Measurements from ENCODE around the gene GYPE.
"Not testable (repeated sequence)": the region's sequence is repeated elsewhere in the genome, so short reads cannot be mapped to it uniquely, and the experiment has no call there.

Gene GYPE

DNA sequence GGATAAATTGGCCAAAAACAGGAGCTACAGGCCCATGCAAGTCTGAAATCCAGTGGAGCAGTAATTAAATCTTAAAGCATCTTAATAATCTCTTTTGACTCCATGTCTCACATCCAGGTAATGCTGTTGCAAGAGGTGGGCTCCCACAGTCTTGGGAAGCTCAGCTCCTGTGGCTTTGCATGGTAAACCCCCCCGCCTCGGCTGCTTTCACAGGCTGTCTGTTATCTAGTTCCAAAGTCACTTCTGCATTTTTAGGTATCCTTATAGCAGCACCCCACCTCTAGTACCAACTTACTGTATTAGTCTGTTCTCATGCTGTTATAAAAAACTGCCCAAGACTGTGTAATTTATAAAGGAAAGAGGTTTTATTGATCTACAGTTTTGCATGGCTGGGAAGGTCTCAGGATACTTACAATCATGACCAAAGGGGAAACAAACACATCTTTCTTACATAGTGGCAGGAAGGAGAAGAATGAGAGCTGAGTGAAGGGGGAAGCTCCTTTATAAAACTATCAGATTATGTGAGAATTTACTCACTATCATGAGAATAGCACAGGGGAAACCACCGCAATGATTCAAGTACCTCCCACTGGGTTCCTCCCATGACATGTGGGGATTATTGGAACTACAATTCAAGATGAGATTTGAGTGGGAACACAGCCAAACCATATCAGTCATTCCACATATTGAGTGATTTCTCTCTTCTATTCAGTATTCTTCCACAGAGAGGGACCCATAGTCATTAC lies 34.7 kb downstream of the GYPE start:
- not testable (repeated sequence) for DNase-seq (ENCODE audit: low read depth in 1 of 2, low spot score in 1 of 2)

DNA sequence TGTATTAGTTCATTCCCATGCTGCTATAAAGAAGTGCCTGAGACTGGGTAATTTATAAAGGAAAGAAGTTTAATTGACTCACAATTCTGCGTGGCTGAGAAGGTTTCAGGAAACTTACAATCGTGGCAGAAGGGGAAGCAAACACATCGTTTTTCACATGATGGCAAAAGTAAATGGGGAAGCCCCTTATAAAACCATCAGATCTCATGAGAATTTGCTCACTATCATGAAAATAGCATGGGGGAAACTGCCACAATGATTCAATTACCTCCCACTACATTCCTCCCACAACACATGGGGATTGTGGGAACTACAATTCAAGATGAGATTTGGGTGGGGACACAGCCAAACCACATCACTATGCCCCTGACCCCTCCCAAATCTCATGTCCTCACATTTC lies 35.4 kb downstream of the GYPE start:
- not testable (repeated sequence) for DNase-seq (ENCODE audit: low read depth in 1 of 2, low spot score in 1 of 2)

DNA sequence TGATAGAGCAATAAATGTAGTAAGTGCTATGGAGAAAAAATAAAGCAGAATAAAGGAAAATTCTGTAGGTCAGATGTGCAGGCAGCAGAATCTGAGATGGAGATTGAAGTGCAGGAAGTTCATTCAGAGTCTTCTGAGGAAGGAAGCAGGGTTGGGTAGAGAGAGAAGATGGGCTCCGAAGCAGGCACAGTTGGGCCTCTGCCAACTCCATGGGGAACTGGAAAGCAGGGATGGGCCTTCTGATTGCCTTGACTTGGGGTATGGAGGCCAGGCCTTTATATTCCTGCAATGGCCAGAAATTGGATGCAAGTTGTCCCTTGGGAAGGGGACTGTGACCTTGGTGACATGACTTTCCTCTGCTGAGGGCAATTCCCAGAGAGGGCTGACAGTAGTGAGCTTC lies 42.6 kb downstream of the GYPE start:
- not testable (repeated sequence) for DNase-seq (ENCODE audit: low read depth in 1 of 2, low spot score in 1 of 2)

DNA sequence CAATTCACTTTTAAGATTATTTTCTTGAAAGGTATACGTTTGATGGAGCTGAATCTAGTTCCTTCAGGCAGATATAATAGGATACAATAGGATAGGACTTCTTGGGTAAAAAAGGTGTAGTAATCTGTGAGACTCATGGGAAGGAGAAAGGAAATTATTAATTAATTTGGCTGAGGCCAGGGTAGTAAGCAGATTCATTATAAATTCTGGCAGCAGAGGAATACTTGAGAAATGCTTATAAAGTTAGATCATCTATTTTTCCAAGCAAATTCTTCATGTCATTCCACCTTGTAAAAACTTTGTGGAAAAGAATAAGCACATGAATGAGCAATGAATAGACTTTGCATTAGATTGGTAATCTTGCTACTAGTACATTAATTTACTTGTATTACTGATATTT lies 46.9 kb downstream of the GYPE start:
- DNase-seq (ENCODE audit: low read depth in 1 of 2, low spot score in 1 of 2): no peak

DNA sequence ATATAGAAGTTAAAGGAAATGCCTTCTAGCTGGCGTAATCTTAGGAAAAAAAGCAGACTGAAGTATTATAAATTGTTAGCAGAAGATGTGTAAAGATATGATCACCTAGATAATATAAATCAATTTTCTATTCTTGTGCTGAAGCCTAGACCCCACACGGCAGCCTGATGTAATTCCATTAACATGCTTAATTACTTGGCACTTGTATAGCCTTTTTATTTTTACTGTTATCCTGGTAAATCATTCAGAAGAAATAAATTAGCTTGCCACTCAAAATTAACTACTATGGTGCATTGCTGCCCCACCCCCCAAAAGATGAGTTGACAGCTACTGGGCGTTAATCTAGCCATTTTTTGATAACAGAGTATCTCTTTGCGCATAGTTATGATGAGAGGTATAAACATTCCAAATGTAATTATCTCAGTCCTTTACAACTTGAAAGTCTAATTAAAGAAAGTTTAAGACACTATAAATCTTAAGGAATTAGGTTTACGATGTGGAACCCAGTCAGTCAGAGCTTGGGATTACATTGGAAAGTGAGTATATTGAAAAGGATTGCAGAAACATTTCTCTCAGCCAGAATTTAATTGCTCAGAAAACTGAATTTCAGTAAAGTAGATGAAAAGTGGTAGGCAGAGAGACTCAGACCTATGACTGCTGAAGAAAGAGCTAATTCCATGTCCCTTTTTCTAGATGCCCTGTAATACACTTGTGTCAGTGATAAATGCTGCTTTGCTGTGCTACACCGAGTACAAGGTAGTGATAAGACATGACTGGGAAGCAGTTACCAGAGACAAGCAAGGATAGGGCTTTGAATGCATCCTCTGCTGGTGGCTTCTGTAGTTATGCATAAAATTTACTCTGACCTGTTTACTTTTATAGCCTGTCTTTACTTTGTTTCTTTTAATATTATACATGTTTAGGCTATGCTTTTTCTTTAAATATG lies 47.7 kb downstream of the GYPE start:
- not testable (repeated sequence) for DNase-seq (ENCODE audit: low read depth in 1 of 2, low spot score in 1 of 2)

DNA sequence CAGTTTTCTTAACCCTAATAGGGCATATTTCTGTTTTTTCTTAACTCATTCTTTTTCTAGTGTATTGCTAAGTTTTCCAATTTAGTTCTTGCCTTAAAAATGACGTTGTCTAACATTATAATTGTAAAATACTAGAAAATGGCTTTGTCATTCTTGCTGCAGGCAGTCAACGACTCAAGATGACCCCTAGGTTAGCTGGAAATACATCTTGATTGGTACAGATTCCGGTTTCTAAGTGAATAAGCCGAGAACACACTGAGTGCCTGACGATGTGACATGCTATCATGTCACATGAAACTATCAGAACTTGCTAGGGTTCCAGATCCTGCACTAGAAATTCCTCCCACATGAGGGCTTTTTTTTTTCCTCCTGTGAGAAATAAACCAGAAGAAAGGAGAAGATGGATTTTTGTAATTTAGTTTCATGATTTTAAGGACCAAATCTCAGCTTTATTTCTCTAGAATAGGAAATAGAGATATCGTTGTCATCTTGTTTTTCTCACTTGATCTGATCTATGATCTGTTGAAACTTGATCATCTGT lies 49.3 kb downstream of the GYPE start:
- not testable (repeated sequence) for DNase-seq (ENCODE audit: low read depth in 1 of 2, low spot score in 1 of 2)

DNA sequence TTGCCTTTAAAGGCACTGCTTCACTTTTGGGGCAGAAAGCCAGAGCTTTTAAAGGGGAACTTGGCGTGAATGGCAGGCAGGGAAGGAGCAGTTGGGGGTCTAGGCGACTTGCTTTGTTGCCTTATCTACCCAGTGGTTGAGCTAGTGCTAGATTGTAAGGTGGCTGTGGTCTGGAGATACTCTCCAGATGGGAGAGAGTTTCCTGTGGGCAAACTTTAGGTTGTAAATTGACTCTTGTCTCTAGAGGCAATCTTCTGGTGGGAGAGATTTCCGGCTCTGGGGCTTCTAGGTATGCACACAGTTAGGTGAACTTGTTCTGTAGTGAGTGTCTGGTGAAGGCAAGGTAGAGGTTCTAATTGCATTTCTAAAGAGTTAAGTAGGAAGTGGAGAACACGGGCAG lies 50.7 kb downstream of the GYPE start:
- not testable (repeated sequence) for DNase-seq (ENCODE audit: low read depth in 1 of 2, low spot score in 1 of 2)

DNA sequence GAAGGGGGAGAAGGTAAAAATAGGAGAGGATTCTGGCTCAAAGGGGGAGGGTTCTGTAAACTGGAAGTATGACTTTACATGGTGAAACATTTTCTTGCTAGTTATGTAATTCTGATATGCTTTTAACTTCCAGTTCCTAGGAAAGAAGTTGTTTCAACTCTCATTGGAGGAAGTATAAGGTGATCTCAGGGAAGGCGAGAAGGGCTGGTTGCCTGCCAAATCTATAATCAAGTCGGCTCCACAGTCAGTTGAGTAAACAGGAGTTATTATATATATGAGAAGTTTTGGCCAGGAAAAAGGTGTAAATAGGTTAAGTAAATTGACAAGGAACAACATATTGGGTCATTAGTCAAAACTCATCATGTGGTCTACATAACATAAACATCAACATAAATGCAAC lies 56.1 kb downstream of the GYPE start:
- not testable (repeated sequence) for DNase-seq (ENCODE audit: low read depth in 1 of 2, low spot score in 1 of 2)

DNA sequence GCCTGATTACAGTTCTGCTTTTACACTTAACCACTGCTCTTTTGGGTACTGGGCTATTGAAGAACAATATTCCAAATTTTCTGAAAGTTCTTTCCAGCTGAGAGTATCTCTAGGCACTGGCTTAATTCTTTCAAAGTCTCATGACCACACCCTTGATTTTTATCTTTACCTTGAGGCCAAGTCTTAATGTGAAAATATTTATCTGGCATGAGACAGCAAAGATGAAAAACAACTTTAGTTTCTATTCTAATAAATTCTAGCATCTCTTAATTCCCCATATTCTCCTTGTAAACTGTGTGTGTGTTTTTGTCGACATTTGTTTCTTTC lies 61.9 kb downstream of the GYPE start:
- DNase-seq (ENCODE audit: low read depth in 1 of 2, low spot score in 1 of 2): not testable (repeated sequence)

DNA sequence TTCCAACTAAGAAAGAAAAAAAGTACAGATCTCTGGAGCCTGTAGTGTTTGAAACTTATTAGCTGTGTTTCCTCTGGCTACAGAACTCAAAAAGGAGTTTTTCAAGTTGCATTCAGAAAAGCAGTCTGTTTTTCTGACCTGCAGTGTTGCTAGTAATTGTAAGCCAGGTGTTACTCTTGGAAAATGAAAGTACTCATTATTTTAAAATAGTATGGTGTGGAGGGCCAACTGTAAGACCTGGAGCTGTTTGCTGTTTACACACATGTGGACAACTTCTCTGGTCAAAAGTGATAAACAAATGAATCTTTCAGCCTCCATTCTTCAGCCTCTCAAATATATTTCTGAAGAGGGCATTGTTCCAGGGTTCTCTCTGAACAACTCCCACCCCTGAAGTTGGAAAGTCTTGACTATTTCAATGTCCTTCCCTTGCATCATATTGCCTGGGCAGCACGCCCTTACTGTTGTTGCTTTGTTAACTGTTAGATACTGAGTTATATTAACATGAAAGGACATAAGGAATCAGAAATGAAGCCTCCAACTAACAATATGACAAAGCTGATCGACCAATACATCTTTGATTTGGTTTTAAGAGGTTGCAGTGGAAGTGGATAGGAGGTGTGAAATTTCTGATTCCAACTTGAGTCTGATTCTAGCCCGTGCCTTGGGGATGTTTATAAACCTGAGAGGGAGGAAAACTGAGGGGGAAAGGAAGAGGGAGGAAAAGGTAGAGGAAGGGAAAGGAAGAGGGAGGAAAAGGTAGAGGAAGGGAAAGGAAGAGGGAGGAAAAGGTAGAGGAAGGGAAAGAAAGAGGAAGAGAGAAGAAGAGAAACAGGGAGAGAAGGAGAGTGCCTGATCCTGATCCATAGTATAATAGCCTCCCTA lies 62.5 kb downstream of the GYPE start:
- not testable (repeated sequence) for DNase-seq (ENCODE audit: low read depth in 1 of 2, low spot score in 1 of 2)

DNA sequence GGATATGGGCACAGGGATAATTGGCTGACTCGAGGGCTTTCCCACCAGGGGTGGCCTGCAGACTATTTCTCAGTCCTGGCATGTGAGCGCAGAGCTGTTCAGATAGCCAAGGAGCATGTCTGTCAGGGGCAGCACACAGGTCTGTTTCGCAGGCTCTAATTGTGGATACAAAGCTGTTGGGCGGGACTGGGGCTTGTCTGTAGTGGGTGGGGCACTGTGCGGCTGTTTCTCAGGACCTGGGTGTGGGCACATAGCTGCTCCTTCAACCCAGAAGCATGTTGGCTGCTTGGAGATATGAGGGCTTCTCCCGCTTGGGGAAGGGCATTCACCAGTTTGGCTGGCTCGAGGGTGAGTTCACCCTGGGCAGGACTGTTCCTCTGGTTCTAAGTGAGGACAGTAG lies 65.9 kb downstream of the GYPE start:
- DNase-seq (ENCODE audit: low read depth in 1 of 2, low spot score in 1 of 2): not testable (repeated sequence)

DNA sequence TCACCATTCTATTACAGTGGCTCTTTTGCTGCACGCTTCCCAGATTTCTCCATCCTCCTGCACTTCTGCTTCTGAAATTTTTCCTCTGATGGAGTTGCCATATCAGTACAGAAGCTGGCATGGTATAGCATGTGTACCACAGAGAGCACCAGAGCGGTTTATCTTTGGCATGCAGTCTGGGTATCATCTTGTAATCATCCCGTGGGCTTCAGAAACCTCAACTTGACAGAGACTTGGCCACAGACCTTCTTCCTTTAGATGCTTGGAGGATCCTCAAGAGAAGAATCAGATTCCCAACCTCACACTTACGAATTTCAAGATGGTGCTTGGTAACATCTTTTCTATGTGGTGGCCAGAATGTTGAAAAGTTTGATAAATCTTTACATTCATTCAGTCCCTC lies 71.2 kb downstream of the GYPE start:
- not testable (repeated sequence) for DNase-seq (ENCODE audit: low read depth in 1 of 2, low spot score in 1 of 2)

DNA sequence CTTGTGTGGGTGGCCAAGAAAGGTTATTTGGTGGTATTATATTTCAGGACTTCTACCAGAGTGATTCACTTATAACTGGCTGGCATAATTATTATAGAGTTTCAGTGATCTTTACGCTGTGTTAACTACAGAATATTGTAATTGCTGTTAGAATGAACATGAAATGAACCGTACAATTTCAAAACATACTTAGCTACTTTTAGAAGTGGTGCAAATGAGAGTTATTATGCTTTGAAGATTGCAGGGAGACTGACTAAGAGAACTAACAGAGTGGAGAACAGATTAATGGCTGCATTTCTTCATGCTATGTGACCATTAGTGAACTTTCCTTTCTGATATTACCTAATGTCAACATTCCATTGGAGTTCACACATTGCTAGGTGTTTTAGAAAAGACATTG lies 71.7 kb downstream of the GYPE start:
- not testable (repeated sequence) for DNase-seq (ENCODE audit: low read depth in 1 of 2, low spot score in 1 of 2)

DNA sequence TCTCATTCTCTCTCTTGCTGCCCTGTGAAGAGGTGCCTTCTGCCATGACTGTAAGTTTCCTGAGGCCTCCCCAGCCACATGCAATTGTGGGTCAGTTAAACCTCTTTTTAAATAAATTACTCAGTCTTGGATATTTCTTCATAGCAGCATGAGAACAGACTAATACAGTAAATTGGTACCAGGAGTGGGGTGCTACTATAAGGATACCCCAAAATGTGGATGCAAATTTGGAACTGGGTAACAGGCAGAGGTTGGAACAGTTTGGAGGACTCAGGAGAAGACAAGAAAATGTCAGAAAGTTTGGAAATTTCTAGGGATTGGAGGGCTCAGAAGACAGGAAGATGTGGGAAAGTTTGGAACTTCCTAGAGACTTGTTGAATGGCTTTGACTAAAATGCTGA lies 74.8 kb downstream of the GYPE start:
- DNase-seq (ENCODE audit: low read depth in 1 of 2, low spot score in 1 of 2): not testable (repeated sequence)

DNA sequence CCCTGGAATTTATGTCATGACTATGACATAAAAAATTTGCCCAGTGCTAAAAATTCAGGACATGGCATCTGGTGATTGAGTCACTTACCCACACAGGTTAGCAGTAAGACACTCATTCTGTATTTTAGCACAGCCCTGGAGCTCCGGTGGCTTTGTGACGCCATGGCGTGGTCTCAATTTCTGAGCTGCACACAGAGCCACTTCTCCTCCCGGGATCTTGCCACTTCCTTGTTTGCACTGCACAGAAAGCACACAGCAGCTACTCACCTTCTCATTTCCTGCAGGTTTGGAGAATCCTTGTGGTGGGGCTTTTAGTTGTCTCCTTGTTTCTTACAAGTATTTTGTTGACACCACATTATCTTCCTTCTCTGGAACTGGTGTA lies 76.1 kb downstream of the GYPE start:
- not testable (repeated sequence) for DNase-seq (ENCODE audit: low read depth in 1 of 2, low spot score in 1 of 2)

All from activated CD4-positive, alpha-beta T cell treated with anti-CD3 and anti-CD28 coated beads, Interleukin-2, amount 50 U/mL, for 24 hours (primary cell).